Measurements from ENCODE around the gene TAF15.

TAF15 gene

DNA sequence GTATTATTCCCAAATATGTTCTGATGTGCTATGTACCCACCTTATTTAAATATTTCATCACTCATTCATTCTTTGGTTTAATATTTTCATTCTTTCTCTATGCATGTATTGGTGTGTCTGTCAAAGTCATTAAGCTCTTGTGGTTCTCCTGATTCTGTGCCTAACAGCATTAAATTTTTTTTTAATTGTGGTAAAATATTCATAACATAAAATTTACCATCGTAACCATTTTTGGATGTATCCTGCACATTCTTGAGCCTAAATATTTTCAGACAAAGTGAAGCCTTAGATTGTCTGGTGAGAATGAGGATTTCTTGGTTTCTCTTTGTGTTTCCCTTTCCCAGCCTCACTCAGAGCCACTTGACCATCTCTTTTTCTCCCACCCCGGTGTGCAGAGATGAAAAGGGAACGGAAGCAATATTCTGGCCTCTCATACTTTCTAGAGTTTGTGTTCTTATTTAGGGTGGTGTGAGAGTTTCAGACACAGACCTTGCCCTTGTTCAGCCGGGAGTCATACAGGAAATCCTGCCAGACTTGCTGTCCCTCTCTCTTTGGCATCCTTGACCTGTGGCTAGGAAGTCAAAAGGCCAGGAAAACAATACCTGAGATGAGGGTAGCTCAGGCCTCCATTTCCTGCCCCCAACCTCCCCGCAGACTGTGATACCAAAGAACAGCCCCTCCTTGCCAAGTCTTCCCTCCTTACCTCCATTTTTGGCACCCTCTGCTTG, 66.0 kb downstream of the TAF15 start:
- DNase-seq, result no peak

DNA sequence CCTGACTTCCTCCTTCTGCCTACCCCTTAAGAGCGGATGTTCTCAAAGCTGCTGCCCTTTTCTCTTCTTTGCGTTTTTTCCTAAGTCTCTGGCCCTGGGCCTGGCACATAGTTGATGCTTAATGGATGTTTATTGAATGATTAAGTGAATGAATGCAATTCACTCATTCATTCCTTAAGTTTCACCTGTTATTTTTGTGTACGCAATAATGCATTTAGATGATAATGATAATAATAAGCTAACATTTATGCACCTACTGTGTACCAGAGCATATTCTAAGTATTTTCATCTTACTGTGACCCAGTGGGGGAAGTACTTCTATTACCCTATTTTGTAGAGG, 66.5 kb downstream of the TAF15 start:
- no peak for DNase-seq

DNA sequence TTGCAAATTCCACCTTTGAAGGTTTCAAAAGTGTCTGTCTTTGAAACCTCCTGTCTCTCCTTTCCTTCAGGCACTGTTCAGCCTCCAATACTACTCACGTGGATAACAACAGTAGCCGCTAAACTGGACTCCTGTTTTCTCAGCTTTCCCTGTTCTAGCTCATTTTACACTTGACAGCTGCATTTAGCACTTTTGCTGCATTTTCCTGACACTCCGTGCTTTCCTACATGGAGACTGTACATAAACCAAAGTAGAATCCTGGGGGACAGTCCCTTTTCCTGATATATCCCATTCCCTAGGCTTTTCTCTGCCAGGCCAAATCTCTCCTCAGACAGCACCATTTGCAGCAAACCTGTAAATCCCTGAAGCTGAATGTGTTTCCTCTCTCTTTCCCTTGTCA, 67.2 kb downstream of the TAF15 start:
- DNase-seq, result no peak

DNA sequence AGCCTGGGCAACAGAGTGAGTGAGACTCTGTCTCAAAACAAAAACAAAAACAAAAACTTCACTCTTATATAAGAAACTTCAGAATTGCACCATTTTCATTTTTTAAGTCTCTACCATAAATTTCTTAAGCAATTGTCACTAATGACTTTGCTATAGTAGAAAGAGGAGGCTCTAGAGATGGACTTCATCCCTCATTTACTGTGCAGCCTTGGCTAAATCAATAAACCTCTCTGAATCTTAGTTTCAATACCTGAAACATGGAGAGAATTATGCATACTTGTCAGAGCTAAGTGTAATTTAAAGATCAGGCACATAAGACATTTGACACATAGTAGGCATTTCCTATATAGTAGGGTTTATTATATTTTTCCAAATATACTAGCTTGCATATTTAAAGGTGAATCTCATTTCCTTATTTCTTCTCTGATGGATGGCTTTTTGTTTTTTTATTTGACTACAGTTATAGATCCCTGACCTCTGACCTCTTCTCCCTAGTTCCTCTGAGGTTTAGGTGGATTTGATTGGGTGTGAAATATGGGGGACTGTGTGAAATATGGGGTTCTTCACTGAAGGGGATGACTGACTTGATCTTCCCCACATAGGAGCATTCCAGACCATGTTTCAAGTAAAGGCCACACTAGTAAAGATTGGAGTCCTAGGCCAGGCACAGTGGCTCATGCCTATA, 68.2 kb downstream of the TAF15 start:
- DNase-seq, result no peak

DNA sequence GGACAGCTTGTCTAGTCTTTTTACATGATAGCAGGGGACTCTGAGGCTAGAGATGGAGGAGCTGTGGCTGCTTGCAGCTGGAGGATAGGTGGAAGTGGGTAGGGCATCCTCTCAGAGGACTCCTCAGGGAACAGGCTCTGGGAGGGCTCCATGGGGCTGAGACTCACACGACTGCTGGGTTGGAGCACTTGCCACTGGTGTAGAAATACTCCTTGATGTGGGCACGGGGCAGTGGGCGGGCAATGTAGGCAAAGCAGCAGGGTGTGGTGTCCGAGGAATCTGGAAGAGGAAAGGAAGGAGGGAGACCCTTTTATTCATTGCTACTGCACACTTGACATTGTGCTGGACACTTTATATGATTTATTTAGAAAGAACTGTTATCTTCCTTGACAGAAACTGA, 69.1 kb downstream of the TAF15 start:
- DNase-seq, result no peak

DNA sequence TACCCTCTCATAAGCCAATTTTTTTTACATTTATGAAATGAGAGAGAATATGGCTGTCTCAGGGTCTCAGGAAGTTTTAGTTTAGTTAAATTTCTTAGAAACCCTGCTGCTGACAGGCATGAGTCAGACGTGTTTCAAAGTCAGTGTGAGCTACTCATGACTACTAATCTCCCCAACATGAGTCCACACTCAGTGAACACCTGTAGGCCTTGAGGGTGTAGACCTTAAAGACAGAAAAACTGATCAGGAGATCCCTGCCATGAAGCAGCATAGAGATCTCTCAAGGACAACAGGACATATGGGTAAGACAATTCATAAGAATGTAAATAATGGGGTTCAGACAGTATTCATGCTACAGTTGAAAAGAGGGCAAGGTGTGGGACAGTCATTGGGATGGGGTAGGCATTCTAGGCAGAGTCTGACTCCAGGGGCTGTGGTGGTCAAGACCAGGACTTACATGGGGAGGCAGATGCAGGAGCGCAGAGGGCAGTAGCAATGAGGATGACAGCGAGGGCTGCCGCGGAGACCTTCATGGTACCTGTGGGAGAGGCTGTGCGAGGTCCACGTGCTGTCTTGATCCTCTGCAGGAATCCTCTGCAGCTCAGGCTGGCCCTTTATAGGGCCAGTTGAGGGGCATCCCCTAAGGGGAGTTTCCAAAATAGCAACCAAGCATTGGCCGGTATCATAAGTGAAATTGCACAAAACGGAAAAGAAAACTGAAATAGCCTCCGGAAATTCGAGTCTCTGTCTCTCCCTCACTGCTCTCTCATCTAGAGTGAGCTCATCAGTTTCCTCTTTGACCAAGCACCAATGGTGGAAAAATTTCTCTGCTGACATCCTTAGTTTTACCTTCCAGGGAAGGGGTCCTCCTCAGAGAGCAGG, 70.7 kb downstream of the TAF15 start, which contains the start of gene CCL5:
Gene CCL5, minus strand, starts transcription at position 588 of the 882 bp plus-strand sequence.
- DNase-seq, result no peak

DNA sequence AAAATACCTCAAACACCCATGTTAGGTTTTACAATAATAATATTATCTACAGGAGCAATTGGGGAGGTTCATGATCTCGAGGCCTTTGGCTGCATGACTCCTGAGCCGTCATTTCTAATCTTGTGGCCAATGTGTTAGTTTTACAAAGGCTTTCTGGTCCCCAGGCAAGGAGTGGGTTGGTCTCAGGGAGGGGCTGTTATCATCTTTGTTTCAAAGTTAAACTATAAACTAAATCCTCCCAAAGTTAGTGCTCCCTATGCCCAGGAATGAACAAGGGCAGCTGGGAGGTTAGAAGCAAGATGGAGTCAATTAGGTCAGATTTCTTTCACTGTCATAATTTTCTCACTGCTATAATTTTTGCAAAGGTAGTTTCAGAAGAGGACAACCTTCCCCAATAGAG, 80.0 kb downstream of the TAF15 start:
- no peak for DNase-seq

DNA sequence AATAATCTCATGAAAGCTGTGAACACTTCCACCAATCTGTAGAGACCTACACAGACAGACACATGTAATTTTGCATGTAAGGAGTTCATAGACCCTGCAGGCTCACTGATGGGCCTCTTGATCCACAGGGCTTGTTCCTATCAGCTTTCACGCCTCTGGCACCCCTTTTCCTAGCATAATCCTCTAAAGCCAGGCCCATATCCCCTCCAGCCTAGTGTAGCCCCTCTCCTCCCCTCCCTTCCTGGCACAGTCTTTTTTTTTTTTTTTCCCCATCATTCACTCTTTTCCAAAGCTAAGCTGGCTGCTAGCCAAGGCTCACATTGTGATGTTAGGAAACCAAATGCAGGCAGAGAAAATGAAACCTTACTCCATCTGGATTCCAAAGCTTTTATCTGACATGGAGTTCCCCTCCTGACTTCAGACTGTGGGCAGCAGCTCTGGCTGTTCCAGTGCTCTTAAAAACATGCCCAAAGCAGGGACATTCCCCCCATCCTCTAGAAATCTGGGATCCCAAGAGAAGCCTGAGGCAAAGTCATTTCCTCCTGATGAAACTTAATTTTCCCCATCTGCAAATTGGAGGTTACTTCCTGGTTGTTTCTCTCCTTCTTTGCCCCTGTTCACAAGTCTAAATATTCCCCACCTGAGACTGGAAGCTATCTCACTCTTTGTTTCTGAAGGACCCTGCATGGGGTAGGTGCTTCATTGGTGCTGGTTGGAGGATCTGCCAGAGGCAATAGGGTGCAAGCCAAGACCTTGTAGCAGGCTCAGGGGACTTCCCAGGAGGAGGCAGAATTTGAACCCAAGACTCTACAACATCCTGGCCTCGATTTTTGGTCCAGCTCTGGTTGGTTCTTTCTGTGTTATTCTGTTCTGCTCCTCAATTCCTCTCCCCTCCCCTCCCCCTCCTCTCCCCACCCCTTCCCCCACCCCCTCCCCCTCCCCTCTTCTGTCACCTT, 80.8 kb downstream of the TAF15 start:
- DNase-seq, result no peak

DNA sequence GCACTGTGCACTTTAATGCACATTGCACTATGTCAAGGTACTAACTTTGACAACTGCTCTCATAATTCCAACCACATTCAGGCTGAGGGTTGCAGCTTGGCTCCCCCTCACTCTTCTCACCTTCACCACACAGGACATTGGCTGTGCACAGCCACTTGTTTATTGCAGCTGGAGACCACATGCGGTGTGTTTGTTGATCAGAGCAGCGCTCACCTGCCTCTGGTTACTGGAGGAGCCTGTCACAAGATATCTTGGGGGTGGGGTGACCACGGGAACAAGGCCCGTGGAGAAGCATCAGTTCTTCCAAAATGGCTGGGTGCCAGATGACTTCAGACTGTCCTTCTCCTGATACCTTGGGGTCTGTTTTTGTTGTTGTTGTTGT, 81.5 kb downstream of the TAF15 start:
- no peak for DNase-seq

DNA sequence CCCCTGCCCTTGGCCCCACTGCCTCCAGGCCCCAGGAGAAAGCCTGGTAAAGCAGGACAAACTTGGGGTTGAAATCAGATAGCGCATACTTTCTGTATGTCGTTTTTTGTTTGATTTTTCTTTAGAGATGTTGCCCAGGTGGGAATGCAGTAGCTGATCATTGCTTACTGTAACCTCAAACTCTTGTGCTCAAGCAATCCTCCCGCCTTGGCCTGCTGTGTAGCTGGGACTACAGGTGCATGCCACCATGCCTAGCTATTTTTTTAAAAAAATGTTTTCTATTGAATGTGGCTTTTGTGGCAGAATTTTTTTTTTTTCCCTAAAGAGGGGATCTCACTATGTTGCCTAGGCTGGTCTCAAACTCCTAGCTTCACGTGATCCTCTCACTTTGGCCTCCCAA, 82.0 kb downstream of the TAF15 start:
- no peak for DNase-seq

DNA sequence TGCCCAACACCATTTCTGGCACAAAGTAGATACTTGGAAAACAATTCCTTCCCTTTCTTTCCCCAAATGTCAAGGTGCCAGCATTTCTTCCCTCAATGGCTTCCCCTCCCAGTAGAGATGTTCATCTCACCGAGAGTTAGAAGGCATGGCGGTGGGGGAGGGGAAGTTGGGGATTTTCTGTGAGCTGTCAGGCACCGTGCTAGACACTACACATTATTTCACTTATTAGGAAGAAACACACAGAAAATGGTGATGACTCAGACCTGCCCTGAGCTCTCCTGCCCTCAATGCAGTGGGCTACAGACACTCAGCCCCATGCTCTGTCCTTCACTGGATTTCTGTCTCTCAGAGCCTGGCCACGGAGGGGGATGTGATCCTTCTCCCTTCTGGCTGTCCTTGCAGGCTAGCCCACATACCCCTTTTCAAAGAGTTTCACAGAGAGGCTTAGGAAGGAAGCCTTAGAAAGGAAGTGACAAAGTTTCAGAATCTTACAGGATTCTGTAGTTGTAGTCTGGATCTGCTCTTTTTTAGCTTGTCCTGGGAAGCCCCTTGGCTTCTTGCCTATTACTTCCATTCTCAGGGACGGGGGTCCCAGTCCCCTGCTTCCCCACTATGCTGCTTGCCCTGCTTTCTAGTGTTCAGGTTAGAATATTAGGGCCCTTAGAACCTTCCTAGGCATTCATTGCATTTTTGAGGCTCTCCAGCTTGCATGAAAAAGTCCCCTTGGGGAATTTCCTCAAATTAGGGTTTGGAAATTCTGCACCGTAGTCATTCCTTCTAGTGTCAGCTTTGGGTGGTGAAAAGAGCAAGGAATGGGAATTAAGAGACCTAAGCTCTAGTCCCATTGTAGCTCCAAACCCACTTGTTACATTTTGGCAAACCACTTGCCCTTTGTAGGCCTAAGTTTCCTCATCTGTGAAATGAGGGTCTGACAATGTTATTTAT, 83.1 kb downstream of the TAF15 start:
- DNase-seq, result no peak

DNA sequence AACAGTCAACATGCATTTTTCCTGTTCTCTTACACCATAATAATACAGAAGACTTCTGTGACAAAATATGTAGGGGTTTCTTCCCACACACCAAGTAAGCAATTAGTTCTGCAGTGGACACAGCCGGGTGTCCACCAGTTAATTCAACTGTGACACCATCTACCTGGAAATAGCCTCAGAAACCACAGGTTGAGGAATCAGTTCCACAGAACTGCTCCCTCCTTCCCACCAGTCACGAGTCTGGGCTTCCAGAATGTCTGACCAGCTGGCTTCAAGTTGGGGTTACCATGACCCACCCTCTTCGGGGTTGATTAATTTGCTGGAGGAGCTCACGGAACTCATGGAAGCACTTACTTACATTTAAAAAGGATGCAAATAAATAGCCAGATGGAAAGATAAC, 84.5 kb downstream of the TAF15 start:
- DNase-seq, result no peak

DNA sequence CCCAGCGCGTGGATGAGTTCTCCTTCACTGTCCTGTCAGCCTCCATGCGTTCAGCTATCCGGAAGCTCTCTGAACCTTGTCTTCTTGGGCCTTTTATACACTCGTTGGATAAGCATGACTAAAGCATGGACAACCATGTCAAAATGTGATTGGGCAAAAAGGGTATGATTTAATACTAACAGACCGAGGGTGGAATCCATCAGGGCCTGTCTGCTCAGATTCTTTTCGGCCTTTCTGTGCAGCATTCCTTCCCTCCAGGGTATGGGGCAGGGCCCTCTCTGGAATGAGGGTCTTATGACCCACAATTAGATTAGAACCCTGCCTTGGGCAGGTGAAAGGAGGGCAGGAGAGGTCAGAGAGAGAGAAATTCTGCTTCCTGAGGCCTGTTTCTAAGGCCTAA, 84.9 kb downstream of the TAF15 start:
- no peak for DNase-seq

DNA sequence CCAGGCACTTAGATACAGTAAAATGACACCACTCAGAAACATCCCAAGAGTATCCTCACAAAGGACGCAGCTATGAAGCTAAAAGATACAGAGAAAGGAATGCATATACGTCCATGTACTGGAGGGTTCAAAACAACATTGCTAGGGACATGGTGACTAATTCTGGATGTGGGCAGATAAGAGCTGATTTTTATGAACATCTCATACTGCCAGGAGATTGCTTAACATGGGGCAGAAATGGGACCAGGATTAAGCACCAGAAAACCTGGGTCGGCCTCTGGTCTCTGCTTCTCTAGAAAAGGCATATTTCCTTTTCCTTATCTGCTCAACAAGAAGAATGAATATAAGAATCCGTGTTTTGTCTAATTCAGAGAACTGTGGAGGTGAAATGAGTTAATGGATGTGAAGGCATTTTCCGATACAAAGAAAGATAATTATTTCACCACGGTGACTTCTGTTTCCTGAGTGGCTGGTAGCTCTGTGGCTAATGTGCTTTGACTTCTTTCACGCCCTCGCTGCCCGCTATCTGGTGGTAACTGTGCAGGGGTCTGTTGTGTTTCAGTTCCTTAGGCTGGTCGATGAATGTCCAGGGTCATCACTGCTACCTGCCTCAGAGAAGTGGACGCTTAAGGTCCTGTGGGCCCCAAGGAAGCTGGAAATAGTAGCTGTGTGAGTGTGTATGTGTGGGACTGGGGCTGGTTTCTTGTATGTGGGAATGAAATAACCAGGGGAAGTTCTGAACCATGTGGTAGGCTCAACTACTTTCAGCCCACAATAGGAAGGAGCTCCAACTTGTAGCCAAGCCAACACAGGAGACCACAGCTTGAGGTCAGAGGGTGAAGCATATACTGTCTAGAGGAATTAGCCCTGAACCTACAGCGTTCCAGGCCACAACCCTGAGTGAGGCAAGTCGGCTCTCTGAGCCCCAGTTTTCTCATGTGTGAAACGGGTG, 86.6 kb downstream of the TAF15 start:
- no peak for DNase-seq
